GM12878 (cell line): ENCODE data around the gene GRIK1. TPM values are rescaled to one million over a fixed set of nuclear protein-coding genes. Genes with fewer than 3 reads are reported as not detected.

ENCODE experiments used
- ATAC-seq: fragments of 200-7000 bp; cut with Tn5 transposase; 3 replicates; pipeline ENCODE4 v1.9.1; 2020; ENCODE audit warnings: mild to moderate bottlenecking, moderate library complexity
- BruUV-seq: library from RNA; stranded (reverse); fragments of 400-500 nt; replicated peaks from 2 replicates; lab custom pipeline; 2021; lab: Mats Ljungman, UMichigan
- CTCF ChIA-PET: fragments of 300-600 bp; sonication (Branson Sonifier 250); formaldehyde crosslinking; extraction: SDS; loops from one replicate; lab custom pipeline; 2021; ENCODE audit warnings: inconsistent platforms; lab: Yijun Ruan, JAX
- POLR2A ChIA-PET: fragments of 350-600 bp; formaldehyde crosslinking; extraction: SDS; loops from one replicate; lab custom pipeline; 2021; ENCODE audit warnings: inconsistent platforms; lab: Charles Lee
- RAD21 ChIA-PET: fragments of 300-600 bp; sonication (Branson Sonifier 250); formaldehyde crosslinking; loops from one replicate; lab custom pipeline; 2023; ENCODE audit warnings: antibody characterized with exemption; ENCODE audit not compliant: unreplicated experiment; lab: Charles Lee
- SMC1A ChIA-PET: fragments of 300-600 bp; sonication (Branson Sonifier 250); formaldehyde crosslinking; loops from one replicate; lab custom pipeline; 2023; ENCODE audit not compliant: unreplicated experiment, uncharacterized antibody; lab: Charles Lee
- DNase-seq: peaks from one replicate; pipeline ENCODE4 v3.0.0-alpha.2; 2011; ENCODE audit warnings: low read depth, low spot score
- FAIRE-seq: peaks from 3 replicates; lab custom pipeline; 2011; peaks lifted over from hg19 to GRCh38; lab: Jason Lieb, UNC
- H2AFZ ChIP-seq: 2 replicates; pipeline ENCODE4 v1.6.0; 2011; ENCODE audit warnings: low read depth, low read length, control low read depth; ENCODE audit not compliant: control insufficient read depth
- H3K27ac ChIP-seq: 2 replicates; pipeline ENCODE4 v1.5.1; 2011; ENCODE audit warnings: control low read depth; ENCODE audit not compliant: control insufficient read depth, insufficient read depth
- H3K27me3 ChIP-seq, 2 experiments: replicated peaks in 1 of 2; 2 replicates each; pipeline versions ENCODE4 v1.6.0 to v1.6.1; 2011; ENCODE audit warnings: low read length in 1 of 2; ENCODE audit not compliant: control insufficient read depth in 2 of 2, insufficient read depth in 2 of 2
- H3K36me3 ChIP-seq, 2 experiments: 2 replicates each; pipeline ENCODE4 v1.5.1; 2011; ENCODE audit warnings: low read length in 1 of 2; ENCODE audit not compliant: control insufficient read depth in 2 of 2, insufficient read depth in 2 of 2
- H3K4me1 ChIP-seq: 2 replicates; pipeline ENCODE4 v1.6.1; 2011; ENCODE audit warnings: mild to moderate bottlenecking, low read length, moderate library complexity, mixed read lengths; ENCODE audit not compliant: control insufficient read depth, insufficient read depth
- H3K4me2 ChIP-seq: 2 replicates; pipeline ENCODE4 v1.6.0; 2011; ENCODE audit warnings: control low read depth; ENCODE audit not compliant: control insufficient read depth, insufficient read depth
- H3K4me3 ChIP-seq: fragments of 200-600 bp; sonication (generic); 2 replicates; pipeline ENCODE4 v1.5.1; 2016
- H3K79me2 ChIP-seq: 2 replicates; pipeline ENCODE4 v1.6.0; 2011; ENCODE audit warnings: low read length; ENCODE audit not compliant: control insufficient read depth, insufficient read depth
- H3K9ac ChIP-seq: 2 replicates; pipeline ENCODE4 v1.8.0; 2011; ENCODE audit warnings: low read length, control low read depth, mixed read lengths; ENCODE audit not compliant: control insufficient read depth, insufficient read depth
- H3K9me3 ChIP-seq: replicated peaks from 3 replicates; pipeline ENCODE4 v1.5.1; 2011; ENCODE audit warnings: mild to moderate bottlenecking, low read length; ENCODE audit not compliant: control insufficient read depth, insufficient read depth
- H4K20me1 ChIP-seq: 2 replicates; pipeline ENCODE4 v1.6.0; 2011; ENCODE audit not compliant: control insufficient read depth, insufficient read depth
- CHD4 ChIP-seq: fragments of 200-600 bp; sonication (generic); IDR thresholded peaks from 2 replicates; pipeline ENCODE4 v1.6.1; 2016; ENCODE audit warnings: mild to moderate bottlenecking
- CREM ChIP-seq: IDR thresholded peaks from 2 replicates; pipeline ENCODE4 v1.6.1; 2014; ENCODE audit warnings: antibody characterized with exemption, low read depth
- DPF2 ChIP-seq: fragments of 450-650 bp; IDR thresholded peaks from 2 replicates; pipeline ENCODE4 v1.6.1; 2017; ENCODE audit warnings: mild to moderate bottlenecking
- E4F1 ChIP-seq: fragments of 450-650 bp; IDR thresholded peaks from 2 replicates; pipeline ENCODE4 v1.6.1; 2018; ENCODE audit warnings: borderline replicate concordance, mild to moderate bottlenecking; ENCODE audit not compliant: partially characterized antibody
- HDAC2 ChIP-seq: fragments of 200-600 bp; sonication (generic); IDR thresholded peaks from 2 replicates; pipeline ENCODE4 v1.6.1; 2017
- JUND ChIP-seq: IDR thresholded peaks from 2 replicates; pipeline ENCODE4 v1.6.1; 2012; ENCODE audit warnings: low read depth, mild to moderate bottlenecking, low read length, improper control_type of control experiment, moderate library complexity
- KLF5 ChIP-seq: fragments of 450-650 bp; IDR thresholded peaks from 2 replicates; pipeline ENCODE4 v1.6.1; 2014; ENCODE audit warnings: mild to moderate bottlenecking; ENCODE audit not compliant: partially characterized antibody
- MEF2B ChIP-seq: fragments of 450-650 bp; IDR thresholded peaks from 2 replicates; pipeline ENCODE4 v1.6.1; 2018; ENCODE audit warnings: mild to moderate bottlenecking, moderate library complexity; ENCODE audit not compliant: partially characterized antibody, poor library complexity, severe bottlenecking
- MTA3 ChIP-seq: IDR thresholded peaks from 2 replicates; pipeline ENCODE4 v1.6.1; 2012; ENCODE audit warnings: low read length, inconsistent platforms, borderline replicate concordance
- NFIC ChIP-seq: IDR thresholded peaks from 2 replicates; pipeline ENCODE4 v1.6.1; 2012; ENCODE audit warnings: low read depth, mild to moderate bottlenecking, inconsistent platforms, low read length, moderate library complexity
- NR2C2 ChIP-seq: IDR thresholded peaks from 2 replicates; pipeline ENCODE4 v1.6.1; 2011; ENCODE audit warnings: borderline replicate concordance, low read depth; ENCODE audit not compliant: control insufficient read depth, insufficient read length
- POU2F2 ChIP-seq: IDR thresholded peaks from 3 replicates; pipeline ENCODE4 v1.6.1; 2011; ENCODE audit warnings: low read depth, mild to moderate bottlenecking, low read length, borderline replicate concordance
- RELA ChIP-seq: fragments of 450-650 bp; IDR thresholded peaks from 2 replicates; pipeline ENCODE4 v1.8.0; 2014; ENCODE audit warnings: borderline replicate concordance; ENCODE audit not compliant: partially characterized antibody
- SIX5 ChIP-seq: IDR thresholded peaks from 2 replicates; pipeline ENCODE4 v1.6.1; 2011; ENCODE audit warnings: mild to moderate bottlenecking, low read depth, low read length, moderate library complexity; ENCODE audit not compliant: severe bottlenecking
- SPI1 ChIP-seq: IDR thresholded peaks from 2 replicates; pipeline ENCODE4 v1.6.1; 2011; ENCODE audit warnings: low read depth, mild to moderate bottlenecking, low read length, moderate library complexity, borderline replicate concordance; ENCODE audit not compliant: insufficient read depth
- TCF3 ChIP-seq: IDR thresholded peaks from 2 replicates; pipeline ENCODE4 v1.6.1; 2012; ENCODE audit warnings: low read depth, mild to moderate bottlenecking, low read length, borderline replicate concordance; ENCODE audit not compliant: insufficient read depth
- ZBED1 ChIP-seq: IDR thresholded peaks from 2 replicates; pipeline ENCODE4 v1.6.1; 2016; ENCODE audit warnings: borderline replicate concordance
- ZNF384 ChIP-seq: IDR thresholded peaks from 2 replicates; pipeline ENCODE4 v1.6.1; 2012; ENCODE audit warnings: low read depth, mild to moderate bottlenecking, low read length, improper control_type of control experiment, borderline replicate concordance
- WGBS: methylation state at CpG from one replicate; pipeline ENCODE4 v1.1.6; 2016; ENCODE audit warnings: low lambda C conversion rate; ENCODE audit not compliant: insufficient replicate concordance, insufficient coverage; ENCODE audit errors: missing lambda C conversion rate; 5-methylcytosine and 5-hydroxymethylcytosine counted together
- in situ Hi-C: fragments of 300-500 bp; cut with MboI; formaldehyde crosslinking; loops from 9 replicates; pipeline ENCODE4 v1.14.3; 2018; ENCODE audit warnings: mixed read lengths
- intact Hi-C: fragments of 100-400 bp; cut with micrococcal nuclease; formaldehyde crosslinking; loops from one replicate; pipeline ENCODE4 v1.14.2; 2022; ENCODE audit not compliant: unreplicated experiment
- polyA plus RNA-seq, 11 experiments: library from polyadenylated mRNA; depleted of rRNA in 4 of 11; unstranded in 6 of 11; stranded (reverse) in 5 of 11; fragments of >200 nt; fragmentation: Nextera tagmentation in 4 of 11; fragmentation: Illumina TruSeq in 1 of 11; extraction: Ambion mirVana in 4 of 11; extraction: Trizol in 1 of 11; gene quantifications; 1 replicate in 1 of 11; 2 replicates in 10 of 11; pipeline versions ENCODE4 v1.2.1 to v1.2.3, GENCODE V29; 2011 to 2016; ENCODE audit warnings: inconsistent platforms in 2 of 11, missing spikeins in 2 of 11, low read depth in 1 of 11
- total RNA-seq, 4 experiments: library from RNA; depleted of rRNA in 3 of 4; stranded (reverse); fragments of >200 nt in 3 of 4; fragmentation: Illumina TruSeq in 1 of 4; extraction: Trizol in 1 of 4; gene quantifications; 2 replicates each; pipeline versions ENCODE4 v1.2.1 to v1.2.3, GENCODE V29; 2013 to 2021

Gene GRIK1
- total and polyA plus RNA-seq, 10 of the 15 experiments (the other 5 are each of a cell fraction or from before 2014, with no cell fraction given) = 0.05 to 0.13 (median 0.09) TPM; not detected in 7

GRCh38 chr21:29737186-29737585 is 202.6 kb downstream of the GRIK1 start:
- Histone ChIP-seq H3K79me2 (no peaks in the 10 kb centered on the region), H3K4me1 (no peaks in the 10 kb centered on the region), H3K36me3 (no peaks in the 10 kb centered on the region), H3K27me3 (no peaks in the 10 kb centered on the region), H3K4me2 (no peak overlapping the region), H4K20me1 (no peaks in the 10 kb centered on the region), H2AFZ (no peak overlapping the region), H3K9ac (no peak overlapping the region), H3K27ac (no peak overlapping the region), H3K4me3 (no peak overlapping the region), H3K9me3 (no peaks in the 10 kb centered on the region)
- no TSS peak for BruUV-seq
- 13% methylated on average over 5 of the region's 5 CpGs for WGBS
- in situ Hi-C loops (no loop called here), intact Hi-C loops (no loop called here)
- TF ChIP-seq TCF3 (no peak), NFIC (no peak), SIX5 (no peak), MTA3 (no peak), RELA (no peak), KLF5 (no peak), JUND (no peak), HDAC2 (no peak), DPF2 (no peak)
- FAIRE-seq (no peak), ATAC-seq (no peak), DNase-seq (no peak)
- ChIA-PET POLR2A (no interaction called here), RAD21 (no interaction called here), SMC1A (interaction anchor here (0.5 kb wide), 1 partner anchor 120 kb away, joined by 3 read pairs; no protein-coding TSS in a partner anchor), CTCF (no interaction called here)

- Histone ChIP-seq H2AFZ (no peak overlapping the region), H3K36me3 (no peaks in the 10 kb centered on the region), H3K79me2 (no peaks in the 10 kb centered on the region), H3K4me2 (no peak overlapping the region), H4K20me1 (no peaks in the 10 kb centered on the region), H3K27me3 (no peaks in the 10 kb centered on the region), H3K9me3 (no peaks in the 10 kb centered on the region), H3K4me1 (no peaks in the 10 kb centered on the region), H3K27ac (no peak overlapping the region), H3K4me3 (no peak overlapping the region), H3K9ac (no peak overlapping the region)
- SMC1A ChIA-PET = interaction anchor here (0.8 kb wide), 1 partner anchor 10 kb away, joined by 3 read pairs; no protein-coding TSS in a partner anchor
- no TSS peak for BruUV-seq
- CTCF ChIA-PET = no interaction called here
- DNase-seq = no peak
- 5% methylated on average over 1 of the region's 1 CpG for WGBS
- intact Hi-C loops = no loop called here
- in situ Hi-C loops = no loop called here
- POLR2A ChIA-PET = no interaction called here
- FAIRE-seq = no peak
- no peak for ATAC-seq
- RAD21 ChIA-PET = no interaction called here
- no peak for TF ChIP-seq NR2C2
- TF ChIP-seq JUND = no peak
- no peak for TF ChIP-seq ZNF384
- TF ChIP-seq TCF3 = no peak
- TF ChIP-seq ZBED1 = no peak
- TF ChIP-seq MEF2B = no peak
- TF ChIP-seq POU2F2 = no peak
- TF ChIP-seq CREM = no peak
- no peak for TF ChIP-seq CHD4
- no peak for TF ChIP-seq E4F1
- no peak for TF ChIP-seq SPI1
Measured at GRCh38 chr21:29730281-29730680, 209.5 kb downstream of the GRIK1 start.
